Activated CD8-positive, alpha-beta memory T cell treated with anti-CD3 and anti-CD28 coated beads, Interleukin-2, amount 50 U/mL, for 48 hours (primary cell): ENCODE results near the gene PDE5A.
"Not testable (repeated sequence)": the region's sequence is repeated elsewhere in the genome, so short reads cannot be mapped to it uniquely, and the experiment has no call there.

Source experiments
- DNase-seq: peaks from one replicate; pipeline ENCODE4 v3.0.0-alpha.2; 2020

PDE5A gene

DNA sequence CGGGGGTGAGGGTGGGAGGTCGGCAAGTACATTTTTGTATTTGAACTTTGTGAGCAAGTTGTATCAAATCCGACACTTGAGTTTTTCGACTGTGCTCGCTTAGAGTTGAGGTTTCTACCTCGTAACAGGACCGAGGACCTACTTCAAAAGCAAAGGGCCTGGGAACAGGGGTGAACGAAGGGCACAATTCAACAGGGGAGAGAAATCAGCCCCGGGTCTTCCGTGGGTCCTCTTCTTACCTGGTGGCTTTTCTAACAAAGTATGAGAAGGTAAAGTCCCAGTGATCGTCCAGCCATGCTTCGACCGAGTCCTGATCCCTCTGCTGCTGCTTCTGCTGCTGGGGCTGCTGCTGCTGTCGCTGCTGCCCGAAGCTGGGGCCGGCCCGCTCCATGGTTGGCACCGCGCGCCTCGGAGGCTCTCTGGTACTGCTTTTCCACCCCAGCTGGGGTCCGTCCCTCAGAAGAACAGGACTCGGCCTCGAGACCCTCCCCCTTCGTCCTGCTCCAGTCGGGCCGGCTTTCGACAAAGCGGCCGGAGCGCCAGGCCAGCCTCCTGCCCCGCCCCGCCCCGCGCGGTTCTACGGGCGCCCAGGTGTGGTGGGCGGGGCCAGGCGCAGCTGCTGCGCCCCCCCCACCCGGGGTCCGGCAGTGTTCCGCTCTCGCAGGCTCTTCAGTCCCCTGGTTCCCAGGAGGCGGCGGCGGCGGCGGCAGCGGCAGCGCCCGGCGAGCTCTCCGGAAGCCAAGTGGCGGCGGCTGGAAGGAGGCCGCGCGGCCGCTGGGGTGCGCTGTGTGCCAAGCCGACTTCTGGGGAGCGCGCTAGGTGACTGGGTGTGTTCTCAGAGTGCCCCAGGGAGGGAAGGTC lies at the start of gene PDE5A:
PDE5A (minus strand) TSS at position 524 of the 861 bp plus-strand sequence; CDS start at position 391, 133 bp downstream.
- DNase-seq = peak; percentile 89

- DNase-seq = no peak
Observed at GRCh38 chr4:119676101-119676500, 47.5 kb upstream of the PDE5A start.

DNA sequence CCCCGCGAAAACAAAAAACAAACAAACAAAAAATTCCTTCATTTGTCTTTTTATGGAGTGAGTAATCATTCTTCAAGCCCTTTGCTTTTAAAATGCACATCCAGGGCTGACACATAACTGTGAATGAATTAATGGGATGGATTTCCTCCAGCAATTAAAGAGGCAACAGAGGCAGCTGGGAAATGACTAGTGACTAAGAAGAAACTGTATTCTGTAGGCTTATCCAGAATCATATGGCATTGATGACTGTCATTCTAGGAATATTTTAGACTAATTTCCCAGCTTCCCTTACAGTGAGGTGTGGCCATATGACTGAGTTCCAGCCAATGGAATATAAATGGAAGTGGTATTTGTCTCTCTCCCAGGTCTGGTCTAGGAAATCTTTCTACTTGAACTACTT lies 46.8 kb upstream of the PDE5A start:
- DNase-seq = no peak

DNA sequence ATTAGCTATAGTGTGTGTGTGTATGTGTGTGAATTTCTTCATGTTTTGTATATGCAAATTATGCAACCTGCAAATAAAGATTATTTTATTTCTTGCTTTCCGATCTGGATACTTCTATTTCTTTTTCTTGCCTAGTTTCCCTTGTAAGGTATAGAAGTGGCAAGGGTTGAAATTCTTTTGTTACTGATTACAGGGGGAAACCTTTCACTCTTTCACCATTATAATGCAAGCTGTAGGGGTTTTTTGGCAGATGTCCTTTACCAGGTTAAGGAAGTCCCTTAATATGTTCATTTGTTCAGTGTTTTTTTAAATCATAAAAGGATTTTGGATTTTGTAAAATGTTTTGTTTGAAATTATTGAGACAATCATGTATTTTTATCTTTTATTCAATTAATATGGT lies 44.3 kb upstream of the PDE5A start:
- no peak for DNase-seq

DNA sequence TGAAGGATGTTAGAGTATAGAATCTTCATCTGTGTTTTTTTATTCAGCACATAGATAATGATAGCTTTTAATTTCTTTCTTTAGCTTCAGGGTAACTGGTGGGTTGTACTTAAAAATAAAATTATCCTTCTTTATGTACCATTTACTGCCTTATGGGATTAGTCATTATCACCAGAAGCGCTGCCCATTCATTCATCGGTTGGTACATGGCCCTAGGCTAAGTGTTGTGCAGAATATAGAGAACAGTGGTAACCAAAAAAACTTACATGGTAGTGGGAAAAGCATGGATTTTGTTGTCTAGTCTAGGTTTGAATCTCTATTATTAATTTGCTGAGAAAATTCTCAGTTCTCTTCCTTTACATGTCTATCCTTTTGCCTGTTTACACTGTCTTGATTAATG lies 43.5 kb upstream of the PDE5A start:
- no peak for DNase-seq

GRCh38 chr4:119671205-119671604 lies 42.6 kb upstream of the PDE5A start:
- no peak for DNase-seq

DNA sequence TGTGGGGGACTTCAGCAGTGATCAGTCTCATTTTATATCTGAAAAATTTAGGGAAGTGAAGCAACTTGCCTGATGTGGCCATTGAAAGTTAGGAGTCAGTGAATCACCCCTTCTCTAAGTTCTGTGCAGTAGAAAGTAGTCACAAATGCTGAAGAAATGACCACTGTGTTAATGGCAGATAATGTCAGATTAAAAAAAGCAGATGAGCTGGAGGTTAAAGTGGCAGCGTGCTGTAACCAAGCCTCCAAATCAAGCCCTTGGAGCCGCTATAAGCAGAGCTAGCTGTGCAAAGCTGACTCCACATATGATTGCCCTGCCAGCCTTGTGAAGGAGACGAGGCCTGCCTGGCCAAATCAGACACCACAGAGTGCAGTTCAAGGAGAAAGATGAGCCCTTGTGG lies 39.2 kb upstream of the PDE5A start:
- no peak for DNase-seq

DNA sequence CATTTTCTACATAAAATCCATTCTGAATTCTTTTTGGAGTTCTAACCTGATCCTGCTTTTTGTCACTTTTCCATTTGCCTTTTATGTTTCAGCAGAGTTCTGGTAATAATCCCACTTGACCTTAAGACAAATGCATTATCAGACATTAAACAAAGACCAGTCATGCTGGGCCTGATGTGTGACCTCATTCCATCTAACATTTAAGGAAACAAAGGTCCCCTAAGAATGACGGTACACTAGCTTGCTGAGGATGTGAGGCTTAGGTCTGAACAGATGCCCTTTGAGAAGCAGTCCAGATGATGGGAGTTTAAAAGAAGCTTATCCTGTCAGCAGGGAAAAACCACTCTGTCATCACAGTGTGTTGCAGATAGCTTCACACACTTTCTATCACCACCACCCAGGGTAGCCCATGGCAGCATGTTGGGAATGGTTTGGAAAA lies 38.1 kb upstream of the PDE5A start:
- no peak for DNase-seq

- no peak for DNase-seq
Observed at GRCh38 chr4:119665752-119666151, 37.1 kb upstream of the PDE5A start.

DNA sequence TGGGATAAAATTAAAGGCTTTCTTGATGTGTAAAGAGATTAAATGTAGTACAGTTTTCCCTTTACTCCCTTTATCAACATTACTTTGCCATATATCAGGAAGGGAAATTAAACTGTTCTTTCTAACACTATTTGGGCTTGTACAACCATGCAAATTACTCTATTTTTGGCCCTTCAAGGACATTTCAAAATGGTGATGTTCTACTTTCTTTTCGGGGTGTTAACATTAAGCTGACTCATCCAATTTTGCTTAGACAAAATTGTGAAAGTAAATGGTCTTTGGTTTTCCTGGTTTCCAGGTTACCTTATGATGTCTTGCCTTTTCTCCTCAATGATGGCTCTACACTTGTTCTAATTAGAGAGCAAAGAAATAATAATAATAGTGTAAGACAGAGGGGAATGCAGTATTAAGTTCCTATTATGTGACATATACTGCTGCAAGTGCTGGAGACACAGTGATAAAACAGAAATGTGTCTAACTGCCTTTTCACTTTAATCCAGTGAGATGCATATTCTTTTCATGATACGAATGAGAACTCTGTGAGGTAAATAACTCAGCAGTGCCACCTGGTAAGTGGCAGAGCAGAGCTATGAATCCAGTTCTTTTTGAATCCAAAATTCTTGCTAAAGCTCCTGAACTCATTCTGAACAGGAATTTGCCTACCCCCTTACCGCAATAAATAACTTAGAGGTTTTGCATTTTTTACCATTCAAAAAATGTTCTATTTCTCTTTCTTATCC lies 35.7 kb upstream of the PDE5A start:
- no peak for DNase-seq

- DNase-seq = no peak
Observed at GRCh38 chr4:119663160-119663788, 34.7 kb upstream of the PDE5A start.

DNA sequence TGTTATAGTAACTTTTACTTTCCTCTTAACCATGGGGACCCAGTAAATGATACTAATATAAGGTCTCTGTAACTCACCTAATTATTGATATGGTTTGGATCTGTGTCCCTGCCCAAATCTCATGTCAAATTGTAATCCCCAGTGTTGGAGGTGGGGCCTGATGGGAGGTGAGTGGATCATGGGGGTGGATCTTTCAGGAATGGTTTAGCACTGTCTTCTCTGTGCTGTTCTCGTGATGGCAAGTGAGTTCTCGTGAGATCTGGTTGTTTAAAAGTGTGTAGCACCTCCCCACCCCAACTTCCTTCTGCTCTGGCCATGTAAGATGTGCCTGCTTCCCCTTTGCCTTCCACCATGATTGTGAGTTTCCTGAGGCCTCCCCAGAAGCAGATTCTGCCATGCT lies 34.0 kb upstream of the PDE5A start:
- not testable (repeated sequence) for DNase-seq

- DNase-seq = no peak
Observed at GRCh38 chr4:119661231-119661630, 32.6 kb upstream of the PDE5A start.

- DNase-seq = no peak
Observed at GRCh38 chr4:119659576-119659975, 31.0 kb upstream of the PDE5A start.

GRCh38 chr4:119657111-119657611 lies 28.6 kb upstream of the PDE5A start:
- no peak for DNase-seq

DNA sequence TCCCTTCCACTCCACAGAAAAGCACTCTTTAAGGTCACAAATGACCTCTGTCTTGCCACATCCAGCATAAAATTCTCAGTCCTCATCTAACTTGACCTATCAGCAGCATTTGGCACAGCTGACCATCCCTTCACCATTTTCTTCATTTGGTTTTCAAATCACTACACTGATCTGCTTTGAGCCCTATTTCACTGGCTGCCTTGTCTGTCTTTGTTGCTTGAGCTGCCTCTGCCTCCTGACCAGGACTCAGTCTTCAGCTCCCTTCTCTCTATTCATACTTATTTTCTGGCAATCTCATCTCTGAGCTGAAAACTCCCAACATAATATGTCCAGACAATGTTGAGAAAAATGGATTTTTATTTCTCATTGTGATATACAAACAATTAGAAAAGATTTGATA lies 27.7 kb upstream of the PDE5A start:
- DNase-seq = no peak

GRCh38 chr4:119655111-119655837 lies 26.7 kb upstream of the PDE5A start:
- DNase-seq = no peak

GRCh38 chr4:119653990-119654389 lies 25.4 kb upstream of the PDE5A start:
- DNase-seq = no peak

- no peak for DNase-seq
Observed at GRCh38 chr4:119652998-119653397, 24.4 kb upstream of the PDE5A start.

DNA sequence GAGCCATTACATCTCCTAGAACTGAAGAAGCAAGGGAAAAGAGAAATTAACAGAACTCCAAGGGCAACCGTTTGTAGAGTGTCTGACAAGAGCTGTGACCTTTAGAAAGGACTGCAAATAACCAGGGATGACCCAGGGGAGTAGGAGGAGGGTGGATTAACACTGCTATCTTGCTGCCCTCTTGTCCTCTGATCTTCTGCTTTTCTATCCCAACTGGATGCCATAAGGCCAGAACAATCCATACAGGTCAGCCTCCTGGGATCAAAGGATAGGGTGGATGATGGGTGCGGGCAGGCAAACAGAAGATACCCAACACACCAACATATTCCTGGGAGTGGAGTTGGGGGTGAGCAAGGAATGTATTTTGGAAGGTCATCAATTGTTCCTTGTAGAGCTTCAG lies 19.8 kb upstream of the PDE5A start:
- DNase-seq = no peak

DNA sequence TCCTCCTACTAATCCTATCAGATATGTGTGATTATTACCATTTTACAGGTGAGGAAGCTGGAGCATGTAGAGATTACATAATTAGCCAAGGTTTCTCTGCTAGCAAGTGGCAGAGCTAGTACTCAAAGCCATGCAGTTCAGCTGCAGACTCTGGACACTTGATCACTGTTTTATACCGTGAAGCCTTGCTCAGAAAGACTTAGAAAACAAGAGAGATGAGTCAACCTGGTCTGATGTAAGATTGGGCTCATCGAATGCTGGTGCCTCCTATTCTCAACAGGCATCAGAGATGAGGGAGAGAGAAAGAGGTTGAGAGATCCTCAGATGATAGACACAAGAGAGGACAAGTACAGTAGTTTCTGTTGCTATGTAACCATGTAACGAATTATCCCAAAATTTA lies 19.0 kb upstream of the PDE5A start:
- no peak for DNase-seq

DNA sequence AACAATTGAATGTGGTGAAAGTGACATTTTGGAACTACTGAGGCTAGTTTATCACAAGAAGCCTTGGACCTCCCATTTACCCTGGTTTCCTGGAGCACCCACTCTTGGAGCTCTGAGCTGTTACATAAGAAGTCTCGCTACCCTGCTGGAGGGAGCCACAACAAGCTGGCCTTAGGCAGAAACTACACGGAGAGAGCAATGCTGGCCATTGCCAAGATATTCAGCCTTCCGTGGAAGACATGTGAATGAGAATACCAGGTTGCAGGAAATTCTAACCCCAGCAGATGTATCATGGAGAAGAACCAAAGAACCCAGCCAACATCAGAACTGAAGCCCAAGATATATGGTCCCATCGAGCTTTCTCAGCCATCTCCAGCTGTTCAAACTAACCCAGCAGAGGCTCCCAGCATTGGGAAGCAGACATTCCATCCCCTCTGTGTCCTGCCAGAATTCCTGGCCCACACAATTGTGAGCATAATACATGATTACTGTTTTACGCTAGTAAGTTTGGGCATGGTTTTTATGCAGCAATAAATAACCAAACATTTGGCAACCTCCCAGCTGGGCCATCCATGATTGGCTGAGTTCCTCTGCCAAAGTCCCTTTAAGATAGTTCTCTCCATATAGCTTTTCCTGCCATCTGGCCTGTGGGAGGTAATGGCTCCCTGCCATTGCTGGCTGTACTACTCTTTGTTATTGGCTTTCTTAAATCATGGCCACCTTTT lies 17.9 kb upstream of the PDE5A start:
- DNase-seq = no peak
